Activated naive CD4-positive, alpha-beta T cell treated with anti-CD3 and anti-CD28 coated beads for 36 hours (primary cell): ENCODE data around the gene ABCA1. TPM values are rescaled to one million over a fixed set of nuclear protein-coding genes. Genes with fewer than 3 reads are reported as not detected.

Experiments
- CTCF ChIA-PET: fragments of 350-600 bp; sonication (Branson Sonifier 250); formaldehyde crosslinking; loops from one replicate; lab custom pipeline; 2021; ENCODE audit warnings: antibody characterized with exemption; lab: Charles Lee
- DNase-seq: peaks from one replicate; pipeline ENCODE4 v3.0.0-alpha.2; 2020
- H3K27ac Mint-ChIP-seq: one replicate; pipeline ENCODE4 v1.8.0; 2021; ENCODE audit warnings: mild to moderate bottlenecking, mixed read lengths
- H3K27me3 Mint-ChIP-seq: one replicate; pipeline ENCODE4 v1.8.0; 2021; ENCODE audit warnings: low read depth, mixed read lengths
- H3K36me3 Mint-ChIP-seq: one replicate; pipeline ENCODE4 v1.8.0; 2021; ENCODE audit warnings: low read depth, mixed read lengths
- H3K4me1 Mint-ChIP-seq: one replicate; pipeline ENCODE4 v1.8.0; 2021; ENCODE audit warnings: low read depth, mixed read lengths
- H3K4me3 Mint-ChIP-seq: one replicate; pipeline ENCODE4 v1.8.0; 2021; ENCODE audit warnings: mild to moderate bottlenecking, moderate library complexity, mixed read lengths
- H3K9me3 Mint-ChIP-seq: one replicate; pipeline ENCODE4 v1.8.0; 2021; ENCODE audit warnings: mixed read lengths
- intact Hi-C: fragments of 100-400 bp; cut with micrococcal nuclease; formaldehyde crosslinking; loops from one replicate; pipeline ENCODE4 v1.15.1; 2023
- total RNA-seq, 2 experiments: library from RNA; stranded (reverse); gene quantifications; one replicate each; pipeline ENCODE4 v1.2.3, GENCODE V29; 2021

The ABCA1 gene
- total RNA-seq, 2 experiments from 2014 or later: 31.3 to 31.5 TPM

DNA sequence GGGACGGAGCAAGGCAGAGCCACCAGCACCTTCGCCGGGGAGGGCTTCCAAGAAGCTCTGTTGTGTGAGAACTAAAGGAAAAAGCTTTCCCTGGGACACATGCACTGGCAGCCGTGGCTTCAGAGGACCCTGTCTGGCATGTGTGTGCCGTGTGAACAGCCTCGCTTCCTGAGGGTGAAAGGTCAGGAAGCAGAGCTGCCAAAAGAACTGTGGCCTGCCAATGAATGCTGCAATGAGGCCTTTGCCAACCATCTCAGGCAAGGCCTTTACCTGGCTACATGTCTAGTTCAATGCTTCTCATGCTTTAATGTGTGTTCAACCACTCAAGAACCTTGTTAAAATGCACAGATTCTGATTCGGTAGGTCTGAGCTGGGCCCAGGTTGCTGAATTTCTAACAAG is 110.5 kb downstream of the ABCA1 start:
- Mint-ChIP-seq H3K4me3 (no peak overlapping the region), H3K9me3 (no peaks in the 10 kb centered on the region), H3K4me1 (no peaks in the 10 kb centered on the region), H3K27me3 (no peaks in the 10 kb centered on the region), H3K27ac (no peak overlapping the region), H3K36me3 (peaks cover 70% of the 10 kb centered on the region)
- DNase-seq: no peak
- intact Hi-C loops: no loop called here
- CTCF ChIA-PET: interaction anchor here (0.6 kb wide), 1 partner anchor 332 kb away, joined by 3 read pairs; no protein-coding TSS in a partner anchor

DNA sequence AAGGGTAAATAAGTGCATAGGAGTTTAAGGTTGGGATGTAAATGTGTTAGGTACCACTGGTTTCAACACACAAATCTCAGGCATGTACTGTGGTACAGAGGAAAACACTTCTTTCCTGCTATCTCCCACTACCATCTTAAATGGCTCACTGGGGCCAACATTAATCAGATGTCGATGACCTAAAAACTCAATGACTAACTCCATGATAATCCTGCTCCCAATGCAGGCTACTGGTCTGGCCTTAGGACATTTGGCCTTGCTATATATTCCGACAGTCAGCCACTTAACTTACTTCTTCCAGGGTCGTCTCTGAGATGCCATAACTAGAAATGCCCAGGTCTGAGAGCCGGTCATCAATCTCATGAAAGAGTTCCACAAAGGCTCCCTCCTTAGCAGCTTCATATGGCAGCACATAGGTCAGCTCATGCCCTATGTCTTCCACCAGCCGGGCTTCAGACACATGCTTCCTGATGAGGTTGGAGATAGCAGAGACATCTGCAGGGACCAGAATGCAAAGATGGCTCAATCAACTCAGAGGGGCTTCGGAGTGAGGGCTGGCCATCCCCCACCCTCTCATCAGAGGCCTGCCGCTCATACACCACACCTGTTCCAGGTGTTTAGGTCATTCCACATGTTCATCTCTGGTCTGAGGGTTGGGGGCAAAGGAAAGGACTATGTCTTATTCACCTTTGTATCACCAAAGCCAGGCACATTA is 111.9 kb downstream of the ABCA1 start:
- Mint-ChIP-seq H3K4me1 (no peaks in the 10 kb centered on the region), H3K27me3 (no peaks in the 10 kb centered on the region), H3K4me3 (no peak overlapping the region), H3K27ac (no peak overlapping the region), H3K9me3 (no peaks in the 10 kb centered on the region), H3K36me3 (peaks cover 70% of the 10 kb centered on the region)
- no peak for DNase-seq
- CTCF ChIA-PET: no interaction called here
- intact Hi-C loops: no loop called here

DNA sequence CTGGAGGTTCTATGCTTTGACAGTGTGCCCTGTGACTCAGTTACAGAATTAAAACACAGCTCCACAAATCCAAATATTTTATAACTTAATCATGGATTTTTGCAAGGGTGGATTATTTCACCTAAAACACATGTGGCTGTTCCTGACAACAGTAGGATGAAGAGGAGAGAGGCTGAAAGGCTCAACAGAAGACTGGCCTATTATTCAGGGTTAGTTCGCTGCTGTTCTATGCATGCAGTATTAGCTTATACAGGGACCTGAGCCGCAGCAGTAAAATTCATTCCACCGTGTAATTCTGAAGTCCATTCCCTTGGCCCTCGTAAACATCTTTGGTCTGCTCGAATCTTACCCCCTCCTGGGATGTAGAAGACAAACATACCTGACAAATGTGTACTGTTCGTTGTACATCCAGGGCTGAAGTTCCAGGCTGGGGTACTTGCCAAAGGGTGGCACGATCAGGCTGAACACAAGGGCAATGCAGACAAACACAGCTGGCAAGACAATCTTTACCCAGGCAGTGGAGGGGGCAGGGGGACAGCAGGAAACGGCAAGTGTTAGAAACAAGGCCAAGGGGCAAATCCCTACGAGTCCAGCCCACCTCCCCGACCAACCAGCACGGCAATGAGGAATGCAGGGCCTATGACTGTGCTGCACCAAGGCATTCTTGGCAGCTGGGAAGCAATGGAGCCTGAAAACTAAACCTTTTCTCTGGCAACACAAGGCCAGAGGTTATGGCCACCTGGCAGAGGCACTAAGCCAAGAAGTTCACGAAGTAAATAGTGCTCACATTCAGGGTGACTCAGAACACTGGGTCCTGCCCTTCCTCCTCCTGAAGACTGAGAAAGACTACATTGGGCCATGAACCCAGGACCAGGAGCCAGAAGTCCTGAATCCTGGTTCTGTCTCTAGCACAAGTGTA is 117.3 kb downstream of the ABCA1 start:
- Mint-ChIP-seq H3K27ac (no peak overlapping the region), H3K9me3 (no peaks in the 10 kb centered on the region), H3K36me3 (peaks cover 48% of the 10 kb centered on the region), H3K4me3 (no peak overlapping the region), H3K4me1 (no peaks in the 10 kb centered on the region), H3K27me3 (no peaks in the 10 kb centered on the region)
- intact Hi-C loops: no loop called here
- CTCF ChIA-PET: interaction anchor here (1.1 kb wide), 1 partner anchor 451 kb away, joined by 3 read pairs; no protein-coding TSS in a partner anchor
- no peak for DNase-seq

DNA sequence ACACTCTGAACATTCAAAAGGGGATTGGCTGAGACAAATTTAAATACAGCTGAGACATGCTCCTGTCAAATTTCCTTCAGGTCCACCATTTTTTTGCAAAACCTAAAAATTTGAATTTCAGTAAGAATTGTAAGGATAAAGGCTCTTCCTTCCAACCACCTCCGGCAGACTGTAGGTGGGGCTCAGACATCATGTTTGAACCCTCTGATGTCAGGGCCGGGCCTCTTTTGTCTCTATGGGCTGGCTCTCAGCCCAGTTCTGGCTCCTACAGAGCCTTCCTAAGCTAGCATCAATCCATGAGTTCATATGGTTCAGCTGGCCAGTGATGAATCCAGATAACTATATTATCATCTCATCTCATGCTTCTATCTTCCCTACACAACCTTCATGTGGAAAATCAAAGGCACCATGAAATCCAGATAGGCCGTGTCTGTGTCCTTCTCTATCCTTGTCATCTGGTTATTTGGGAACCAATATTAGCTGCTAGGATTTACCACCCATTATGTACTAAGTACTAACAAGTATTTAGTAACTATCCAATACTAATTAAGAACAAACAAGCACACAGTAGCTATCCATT is 119.8 kb downstream of the ABCA1 start:
- Mint-ChIP-seq H3K27me3 (no peaks in the 10 kb centered on the region), H3K9me3 (no peaks in the 10 kb centered on the region), H3K27ac (no peak overlapping the region), H3K4me1 (no peaks in the 10 kb centered on the region), H3K4me3 (no peak overlapping the region), H3K36me3 (peaks cover 45% of the 10 kb centered on the region)
- intact Hi-C loops: no loop called here
- no peak for DNase-seq
- CTCF ChIA-PET: interaction anchor here (0.7 to 1.4 kb wide), 3 partner anchors 54 to 610 kb away, joined by 3 to 7 read pairs (median 4); no protein-coding TSS in a partner anchor

DNA sequence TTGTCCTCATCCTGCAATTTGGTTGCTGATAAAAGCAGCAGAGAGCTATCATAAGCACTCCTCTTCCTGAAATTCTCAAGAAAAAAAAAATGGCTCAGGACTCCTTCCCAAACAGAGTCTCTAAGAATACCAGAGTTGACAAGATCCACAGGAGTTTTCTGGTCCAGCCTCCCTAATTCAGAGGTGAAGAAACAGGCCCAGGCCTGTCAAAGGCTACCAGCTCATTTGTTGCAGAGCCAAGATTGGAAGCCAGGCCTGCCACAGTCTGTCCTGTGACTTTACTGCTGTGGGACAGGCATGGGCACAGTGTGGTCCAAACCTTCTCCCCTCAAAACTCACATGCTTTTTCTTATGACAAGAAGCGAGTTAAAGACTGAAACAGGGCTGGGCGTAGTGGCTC is 122.5 kb downstream of the ABCA1 start:
- intact Hi-C loops: no loop called here
- Mint-ChIP-seq H3K27ac (no peak overlapping the region), H3K9me3 (no peaks in the 10 kb centered on the region), H3K4me1 (no peaks in the 10 kb centered on the region), H3K27me3 (no peaks in the 10 kb centered on the region), H3K4me3 (no peak overlapping the region), H3K36me3 (peaks cover 41% of the 10 kb centered on the region)
- no peak for DNase-seq
- CTCF ChIA-PET: no interaction called here

DNA sequence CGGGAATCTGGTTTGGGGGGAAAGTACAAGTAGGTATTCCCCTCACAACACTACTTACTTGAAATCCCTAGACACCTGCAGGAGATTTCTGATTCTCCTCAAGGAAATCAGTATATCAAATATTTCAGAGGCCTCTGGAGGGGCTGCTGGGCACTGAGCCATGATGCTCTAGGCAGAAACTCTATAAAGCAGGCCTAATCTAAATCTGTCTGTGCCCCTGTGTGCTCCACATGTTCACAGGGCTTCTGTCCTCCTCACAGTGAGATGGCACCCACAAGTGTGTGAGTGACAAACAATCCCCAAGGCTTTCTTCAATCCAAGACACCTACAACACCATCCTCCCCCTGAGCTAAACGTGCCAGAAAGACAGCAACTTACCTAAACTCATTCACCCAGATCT is 125.0 kb downstream of the ABCA1 start:
- intact Hi-C loops: no loop called here
- DNase-seq: no peak
- no peaks in the 10 kb centered on the region for H3K9me3 Mint-ChIP-seq
- CTCF ChIA-PET: no interaction called here
- H3K27ac Mint-ChIP-seq: no peak overlapping the region
- no peak overlapping the region for H3K4me3 Mint-ChIP-seq
- no peaks in the 10 kb centered on the region for H3K4me1 Mint-ChIP-seq
- H3K27me3 Mint-ChIP-seq: no peaks in the 10 kb centered on the region
- peaks cover 40% of the 10 kb centered on the region for H3K36me3 Mint-ChIP-seq

DNA sequence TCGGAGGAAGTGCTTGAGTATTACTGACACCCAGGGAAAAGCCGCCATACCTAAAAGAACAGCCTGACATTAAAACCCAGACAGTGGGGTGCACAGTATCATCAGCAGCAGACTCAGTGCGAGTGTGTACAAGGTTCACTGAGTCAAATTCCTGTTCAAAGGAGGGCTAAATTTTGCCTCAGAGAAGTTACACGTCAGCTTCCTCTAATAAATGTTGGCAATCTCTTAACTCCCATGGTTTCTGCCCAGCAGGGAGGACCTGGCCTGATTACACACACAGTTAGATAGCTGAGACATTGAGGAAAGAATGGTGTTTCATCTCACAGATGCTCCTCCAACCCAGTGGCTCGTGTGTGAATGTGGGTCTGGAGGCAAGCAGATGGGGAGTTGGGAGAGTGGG is 125.8 kb downstream of the ABCA1 start:
- Mint-ChIP-seq H3K36me3 (peaks cover 41% of the 10 kb centered on the region), H3K27ac (no peak overlapping the region), H3K9me3 (no peaks in the 10 kb centered on the region), H3K27me3 (no peaks in the 10 kb centered on the region), H3K4me1 (no peaks in the 10 kb centered on the region), H3K4me3 (no peak overlapping the region)
- intact Hi-C loops: no loop called here
- CTCF ChIA-PET: no interaction called here
- no peak for DNase-seq

DNA sequence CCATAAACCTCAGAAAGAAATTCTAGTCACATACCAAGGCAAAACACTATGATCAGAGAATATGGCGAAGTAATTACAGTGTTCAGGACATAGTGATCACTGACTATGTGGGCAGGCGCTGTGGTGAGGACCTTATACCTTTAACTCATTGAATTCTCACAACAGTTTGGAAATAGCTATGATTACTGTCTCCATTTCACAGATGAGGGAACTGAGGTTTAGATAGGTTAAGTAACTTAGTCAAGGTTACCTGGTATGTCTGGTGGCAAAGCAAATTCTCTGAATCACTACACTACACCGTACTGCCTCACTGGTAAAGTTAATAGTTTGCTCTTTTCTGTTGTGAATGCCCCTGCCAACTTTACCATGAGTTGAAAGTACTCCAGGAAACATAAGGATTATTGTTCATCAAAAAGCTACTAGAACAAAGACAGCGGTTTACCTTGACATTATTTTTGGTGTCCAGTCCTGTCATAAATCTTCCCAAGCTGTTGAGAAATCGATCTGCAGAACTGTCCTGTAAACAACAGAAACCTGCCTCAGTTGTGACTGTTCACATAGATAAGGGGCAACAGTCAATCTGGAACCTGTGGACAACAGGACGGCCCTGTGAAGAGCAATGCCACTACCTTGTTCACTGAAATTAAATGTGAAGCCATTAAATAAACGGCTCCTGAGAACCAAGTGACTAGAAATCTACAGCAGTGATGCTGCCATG is 127.7 kb downstream of the ABCA1 start:
- DNase-seq: no peak
- CTCF ChIA-PET: no interaction called here
- no peaks in the 10 kb centered on the region for H3K4me1 Mint-ChIP-seq
- H3K27me3 Mint-ChIP-seq: no peaks in the 10 kb centered on the region
- no peak overlapping the region for H3K27ac Mint-ChIP-seq
- H3K9me3 Mint-ChIP-seq: no peaks in the 10 kb centered on the region
- no peak overlapping the region for H3K4me3 Mint-ChIP-seq
- peaks cover 39% of the 10 kb centered on the region for H3K36me3 Mint-ChIP-seq
- intact Hi-C loops: no loop called here

DNA sequence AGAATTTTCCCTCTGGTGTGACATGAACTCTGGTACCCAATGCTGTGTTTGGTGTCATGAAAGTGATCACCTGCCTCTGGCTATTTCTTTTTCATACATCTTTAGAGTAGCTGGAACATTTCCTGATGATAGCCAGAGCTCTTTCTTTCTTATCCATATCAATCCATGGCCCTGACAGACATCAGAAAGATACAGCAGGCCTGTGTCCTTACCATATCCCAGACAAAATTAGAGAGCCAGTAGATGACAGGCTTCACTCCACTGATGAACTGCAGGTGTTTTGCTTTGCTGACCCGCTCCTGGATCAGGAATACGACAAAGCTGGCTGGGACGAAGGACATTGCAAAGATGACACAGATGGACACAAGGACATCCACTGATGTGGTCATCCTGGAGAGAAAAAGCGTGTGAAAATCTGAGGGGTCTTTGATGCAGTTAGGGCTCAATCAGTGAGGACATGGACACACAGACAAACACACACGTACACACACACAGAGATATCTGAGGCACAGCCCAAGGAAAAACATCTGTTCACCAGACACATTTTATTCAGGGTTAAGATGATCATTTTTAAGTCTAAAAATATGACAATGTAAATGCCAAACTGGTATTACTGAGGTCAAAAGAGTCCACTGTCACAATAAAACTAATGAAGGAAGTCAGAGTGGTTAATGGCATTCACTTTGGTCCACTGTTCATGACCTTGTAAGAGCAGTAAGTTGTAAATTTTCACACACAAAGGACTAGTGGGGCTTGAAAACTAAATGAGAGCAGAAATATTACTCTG is 129.6 kb downstream of the ABCA1 start:
- intact Hi-C loops: no loop called here
- CTCF ChIA-PET: no interaction called here
- Mint-ChIP-seq H3K36me3 (peaks cover 44% of the 10 kb centered on the region), H3K4me1 (no peaks in the 10 kb centered on the region), H3K27ac (no peak overlapping the region), H3K9me3 (no peaks in the 10 kb centered on the region), H3K27me3 (no peaks in the 10 kb centered on the region), H3K4me3 (no peak overlapping the region)
- no peak for DNase-seq

DNA sequence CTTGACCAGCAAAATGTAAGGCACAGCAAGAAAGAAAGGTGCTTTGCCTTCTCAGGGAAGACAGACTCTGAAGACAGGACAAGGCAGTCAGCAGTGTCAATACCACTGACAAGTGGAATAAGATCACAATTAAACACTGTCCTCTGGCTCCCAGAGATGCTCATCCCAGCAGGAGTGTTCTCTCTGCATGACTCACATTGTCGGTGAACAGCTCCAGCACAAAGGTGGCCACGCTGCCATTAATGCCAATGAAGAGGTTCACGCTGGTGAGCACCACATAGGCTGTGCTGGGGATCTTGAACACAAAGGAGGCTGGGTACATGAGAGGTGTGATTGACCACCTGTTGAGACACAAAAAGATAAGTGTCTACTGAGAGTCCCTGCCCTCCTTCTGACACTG is 132.1 kb downstream of the ABCA1 start:
- H3K4me3 Mint-ChIP-seq: no peak overlapping the region
- no peaks in the 10 kb centered on the region for H3K4me1 Mint-ChIP-seq
- CTCF ChIA-PET: no interaction called here
- peaks cover 48% of the 10 kb centered on the region for H3K36me3 Mint-ChIP-seq
- no peaks in the 10 kb centered on the region for H3K9me3 Mint-ChIP-seq
- no peaks in the 10 kb centered on the region for H3K27me3 Mint-ChIP-seq
- intact Hi-C loops: no loop called here
- DNase-seq: no peak
- no peak overlapping the region for H3K27ac Mint-ChIP-seq

DNA sequence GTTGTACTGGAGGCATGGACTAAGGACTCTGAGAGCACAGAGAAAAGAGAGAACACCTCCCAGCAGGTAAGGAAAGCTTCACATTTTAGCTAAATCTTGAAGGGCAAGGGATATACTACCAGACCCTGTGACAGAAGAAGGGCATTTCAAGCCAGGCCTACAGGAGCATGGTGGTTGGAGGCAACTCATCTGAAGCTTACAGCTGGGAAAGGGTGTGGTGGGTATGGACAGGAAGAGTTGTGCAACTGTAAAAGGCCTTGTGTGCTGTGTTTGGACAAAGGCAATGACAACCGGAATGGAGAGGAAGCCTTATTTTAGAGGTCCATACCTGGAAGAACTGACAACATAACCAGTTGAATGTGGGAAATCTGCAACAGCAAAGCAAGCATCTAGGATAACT is 132.9 kb downstream of the ABCA1 start:
- Mint-ChIP-seq H3K27ac (no peak overlapping the region), H3K4me1 (no peaks in the 10 kb centered on the region), H3K36me3 (peaks cover 47% of the 10 kb centered on the region), H3K4me3 (no peak overlapping the region), H3K27me3 (no peaks in the 10 kb centered on the region), H3K9me3 (no peaks in the 10 kb centered on the region)
- intact Hi-C loops: no loop called here
- CTCF ChIA-PET: no interaction called here
- DNase-seq: no peak
